Suprapubic skin (tissue), 4 donors: ENCODE results near the gene PCGF1. TPM values are rescaled to one million over a fixed set of nuclear protein-coding genes. Genes with fewer than 3 reads are reported as not detected.

Experiments
- DNase-seq, 2 donors: peaks; one replicate each; pipeline ENCODE4 v3.0.0-alpha.2; 2019; ENCODE audit warnings: low spot score in 2 of 2
- H3K27ac ChIP-seq: fragments of 200-600 bp; sonication (generic); one replicate; pipeline ENCODE4 v1.5.1; 2019
- H3K27me3 ChIP-seq: fragments of 200-600 bp; sonication (generic); one replicate; pipeline ENCODE4 v1.5.1; 2019
- H3K36me3 ChIP-seq: fragments of 200-600 bp; sonication (generic); one replicate; pipeline ENCODE4 v1.5.1; 2019
- H3K4me1 ChIP-seq: fragments of 200-600 bp; sonication (generic); one replicate; pipeline ENCODE4 v1.5.1; 2019
- H3K4me3 ChIP-seq: fragments of 200-600 bp; sonication (generic); one replicate; pipeline ENCODE4 v1.5.1; 2019; ENCODE audit warnings: mild to moderate bottlenecking
- H3K9me3 ChIP-seq: fragments of 200-600 bp; sonication (generic); one replicate; pipeline ENCODE4 v1.5.1; 2019
- EP300 ChIP-seq: sonication (generic); formaldehyde crosslinking; IDR thresholded peaks from one replicate; pipeline ENCODE4 v1.6.1; 2017; ENCODE audit warnings: antibody characterized with exemption
- POLR2A ChIP-seq, 2 donors: fragments of 450-650 bp; IDR thresholded peaks; one replicate each; pipeline ENCODE4 v1.6.1; 2017; ENCODE audit warnings: antibody characterized with exemption in 2 of 2, mild to moderate bottlenecking in 2 of 2, moderate library complexity in 2 of 2
- POLR2AphosphoS5 ChIP-seq, 3 donors: sonication (generic); formaldehyde crosslinking; IDR thresholded peaks; one replicate each; pipeline ENCODE4 v1.6.1; 2017; ENCODE audit warnings: antibody characterized with exemption in 3 of 3
- WGBS: methylation state at CpG from one replicate; pipeline ENCODE4 v1.1.5; 2018; 5-methylcytosine and 5-hydroxymethylcytosine counted together
- total RNA-seq, 4 donors: library from RNA; depleted of rRNA; stranded (reverse); fragments of >200 nt; gene quantifications; one replicate each; pipeline ENCODE4 v1.1.0, GENCODE V29; 2016
- TF ChIP-seq, protein P1 (sequence below), 2 donors: fragments of 200-600 bp in 1 of 2; fragments of 450-650 bp in 1 of 2; sonication (generic) in 1 of 2; IDR thresholded peaks; one replicate each; pipeline ENCODE4 v1.5.1; 2016 to 2019; ENCODE audit warnings: antibody characterized with exemption in 2 of 2, mild to moderate bottlenecking in 1 of 2, moderate library complexity in 1 of 2

PCGF1 gene
- total RNA-seq, 4 donors from 2014 or later, result 15.6 to 77.0 (median 19.7) TPM

DNA sequence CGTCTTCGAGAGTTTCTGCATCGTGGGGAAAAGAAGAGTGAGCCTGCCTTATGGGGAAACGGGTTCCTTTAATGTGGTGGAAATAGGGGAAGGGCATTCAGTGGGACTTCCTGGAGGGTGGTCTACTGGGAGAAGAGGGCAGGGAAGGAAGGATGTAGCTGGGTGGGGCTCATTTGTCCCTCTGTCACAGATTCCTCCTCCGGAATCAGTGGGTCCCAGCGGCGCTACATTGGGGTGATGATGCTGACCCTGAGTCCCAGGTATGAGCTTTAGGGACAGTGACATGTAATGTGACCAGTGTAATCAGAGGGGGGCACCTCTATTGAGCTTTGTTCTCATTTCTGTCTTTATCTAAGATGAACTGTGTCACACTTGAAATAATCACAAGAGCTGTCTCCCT lies 24.2 kb upstream of the PCGF1 start:
- Histone ChIP-seq H3K4me3 (no peak overlapping the region), H3K27me3 (no peaks in the 10 kb centered on the region), H3K4me1 (peaks cover 30% of the 10 kb centered on the region), H3K36me3 (peaks cover 34% of the 10 kb centered on the region), H3K9me3 (no peaks in the 10 kb centered on the region), H3K27ac (no peak overlapping the region)
- TF ChIP-seq EP300 (no peak), POLR2AphosphoS5 (IDR thresholded peaks at IDR 0.05) (no peak), POLR2A (IDR thresholded peaks at IDR 0.05) (no peak)
- TF ChIP-seq, protein P1, sequence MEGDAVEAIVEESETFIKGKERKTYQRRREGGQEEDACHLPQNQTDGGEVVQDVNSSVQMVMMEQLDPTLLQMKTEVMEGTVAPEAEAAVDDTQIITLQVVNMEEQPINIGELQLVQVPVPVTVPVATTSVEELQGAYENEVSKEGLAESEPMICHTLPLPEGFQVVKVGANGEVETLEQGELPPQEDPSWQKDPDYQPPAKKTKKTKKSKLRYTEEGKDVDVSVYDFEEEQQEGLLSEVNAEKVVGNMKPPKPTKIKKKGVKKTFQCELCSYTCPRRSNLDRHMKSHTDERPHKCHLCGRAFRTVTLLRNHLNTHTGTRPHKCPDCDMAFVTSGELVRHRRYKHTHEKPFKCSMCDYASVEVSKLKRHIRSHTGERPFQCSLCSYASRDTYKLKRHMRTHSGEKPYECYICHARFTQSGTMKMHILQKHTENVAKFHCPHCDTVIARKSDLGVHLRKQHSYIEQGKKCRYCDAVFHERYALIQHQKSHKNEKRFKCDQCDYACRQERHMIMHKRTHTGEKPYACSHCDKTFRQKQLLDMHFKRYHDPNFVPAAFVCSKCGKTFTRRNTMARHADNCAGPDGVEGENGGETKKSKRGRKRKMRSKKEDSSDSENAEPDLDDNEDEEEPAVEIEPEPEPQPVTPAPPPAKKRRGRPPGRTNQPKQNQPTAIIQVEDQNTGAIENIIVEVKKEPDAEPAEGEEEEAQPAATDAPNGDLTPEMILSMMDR (IDR thresholded peaks at IDR 0.05), result no peak
- no peak for DNase-seq
- 83% methylated on average over 7 of the region's 7 CpGs for WGBS

GRCh38 chr2:74530239-74531187 lies 23.0 kb upstream of the PCGF1 start:
- Histone ChIP-seq H3K4me1 (peaks cover 35% of the 10 kb centered on the region), H3K36me3 (peaks cover 45% of the 10 kb centered on the region), H3K27ac (peak overlapping the region; percentile 92), H3K27me3 (no peaks in the 10 kb centered on the region), H3K4me3 (peak overlapping the region; percentile 80), H3K9me3 (no peaks in the 10 kb centered on the region)
- 4% methylated on average over 26 of the region's 54 CpGs for WGBS
- TF ChIP-seq POLR2A (IDR thresholded peaks at IDR 0.05) (no peak), POLR2AphosphoS5 (IDR thresholded peaks at IDR 0.05) (no peak), EP300 (no peak)
- TF ChIP-seq, protein P1 (IDR thresholded peaks at IDR 0.05), result no peak
- DNase-seq, result peak in 1 of 2 donors; percentile 77

- Histone ChIP-seq H3K4me1 (peaks cover 35% of the 10 kb centered on the region), H3K27me3 (no peaks in the 10 kb centered on the region), H3K4me3 (peak within 1 kb of the TSS; percentile 80), H3K9me3 (no peaks in the 10 kb centered on the region), H3K27ac (peak within 1 kb of the TSS; percentile 92), H3K36me3 (peaks cover 46% of the 10 kb centered on the region)
- DNase-seq, result peak; percentile 99
- TF ChIP-seq, protein P1 (IDR thresholded peaks at IDR 0.05), result no peak
- TF ChIP-seq EP300 (no peak), POLR2A (IDR thresholded peaks at IDR 0.05) (peak; percentile 48 to 73), POLR2AphosphoS5 (IDR thresholded peaks at IDR 0.05) (peak; percentile 6 to 93 (median 84))
- WGBS, result 0% methylated on average over 6 of the region's 87 CpGs
These were observed 22.1 kb upstream of the PCGF1 start, which contains the start of the genes AUP1 and HTRA2 for GRCh38 chr2:74529357-74530238. Gene AUP1 (minus strand): TSS chr2:74529706. CDS start chr2:74529629, 77 bp downstream. Gene HTRA2 (plus strand): TSS chr2:74529933. CDS start chr2:74530007, 74 bp downstream.

DNA sequence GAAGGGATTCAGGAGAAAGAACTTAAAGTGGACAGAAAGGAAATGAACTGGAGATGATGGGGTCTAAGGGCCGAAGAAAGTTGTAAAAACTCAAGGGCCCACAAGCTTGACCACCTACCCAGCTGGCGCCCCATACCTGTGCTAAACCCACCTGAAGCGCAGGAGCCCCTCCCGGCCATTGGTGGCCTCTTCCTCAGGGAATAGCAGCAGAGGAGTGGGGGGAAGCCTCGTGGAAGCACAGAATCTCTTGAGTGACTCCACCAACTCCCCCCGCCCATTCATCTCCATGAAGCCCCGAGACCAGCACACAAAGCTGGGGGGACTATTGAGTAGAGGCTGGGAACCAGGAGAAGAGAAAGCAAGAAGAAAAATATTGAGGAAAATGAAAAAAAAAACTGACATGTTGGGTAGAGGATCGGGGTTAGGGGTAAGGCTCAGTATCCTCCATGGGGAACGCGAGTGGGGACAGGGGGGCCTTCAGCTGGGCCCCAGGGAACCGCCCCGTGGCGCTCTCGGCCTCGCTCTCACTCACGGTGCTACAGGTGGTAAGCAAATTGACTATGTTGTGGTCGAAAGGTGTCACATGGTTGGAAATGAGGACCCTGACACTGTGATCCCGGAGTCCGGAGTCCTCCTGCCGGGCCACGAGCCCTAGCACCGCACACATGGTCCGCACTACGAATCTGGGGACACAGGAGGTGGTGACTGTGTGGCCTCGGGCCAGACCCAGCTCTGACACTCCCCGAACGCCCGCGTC lies 21.3 kb upstream of the PCGF1 start:
- 21% methylated on average over 23 of the region's 29 CpGs for WGBS
- DNase-seq, result no peak
- Histone ChIP-seq H3K4me3 (peak overlapping the region; percentile 80), H3K4me1 (peaks cover 35% of the 10 kb centered on the region), H3K27ac (peak overlapping the region; percentile 92), H3K36me3 (peaks cover 44% of the 10 kb centered on the region), H3K9me3 (no peaks in the 10 kb centered on the region), H3K27me3 (no peaks in the 10 kb centered on the region)
- TF ChIP-seq, protein P1 (IDR thresholded peaks at IDR 0.05), result no peak
- TF ChIP-seq POLR2A (IDR thresholded peaks at IDR 0.05) (no peak), EP300 (no peak), POLR2AphosphoS5 (IDR thresholded peaks at IDR 0.05) (no peak)
